ENCODE results near the gene NFYC. TPM values are rescaled to one million over a fixed set of nuclear protein-coding genes. Genes with fewer than 3 reads are reported as not detected.
A peak's percentile ranks its signal among the peaks of the same experiment; 100 is the strongest.

The NFYC gene
- total and polyA plus RNA-seq, 2 of the 8 experiments (the other 6 are each of a cell fraction or from before 2014, with no cell fraction given): 54.1 to 124 TPM

DNA sequence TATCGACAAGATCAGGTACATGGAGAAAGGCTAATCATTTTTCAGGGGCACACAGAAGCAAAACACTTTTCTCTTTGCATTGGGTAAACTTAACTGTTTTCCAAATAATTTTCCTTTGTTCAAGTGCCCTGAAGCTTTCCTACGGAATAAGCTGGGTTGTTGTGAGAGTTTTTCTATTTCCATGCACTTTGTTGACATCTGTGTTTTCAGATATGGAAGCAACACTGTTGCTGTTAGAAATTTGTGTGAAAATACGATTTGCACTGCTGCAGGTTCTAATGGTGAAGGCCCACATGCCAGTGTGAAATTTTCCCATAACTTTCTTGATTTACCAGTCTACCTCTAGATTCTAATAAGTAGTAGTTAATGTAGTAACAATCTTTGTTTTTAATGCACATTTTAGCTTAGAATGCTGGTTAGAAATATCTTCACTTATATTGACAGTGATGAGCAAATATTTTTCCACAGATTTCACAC lies 18.3 kb downstream of the NFYC start:
- no peak overlapping the region for H4K8ac ChIP-seq (ENCODE audit: extremely low read depth, insufficient read depth, low read length)
- no peaks in the 10 kb centered on the region for H3K27me3 ChIP-seq (replicated peaks in 1 of 4; ENCODE audit: control insufficient read depth in 3 of 4, extremely low read depth in 1 of 4, insufficient read depth in 3 of 4, low read length in 3 of 4)
- H3K4me3 ChIP-seq (ENCODE audit: extremely low read depth in 1 of 4, insufficient read depth in 2 of 4, low read depth in 3 of 4, low read length in 4 of 4): peak overlapping the region; percentile 72 to 89 (median 80)
- no peak overlapping the region for H3K56ac ChIP-seq (replicated peaks; ENCODE audit: insufficient read length, low read depth, low read length)
- no peak for FAIRE-seq
- no peak overlapping the region for H3K18ac ChIP-seq (ENCODE audit: extremely low read depth, low read length)
- no peak overlapping the region for H2AFZ ChIP-seq (ENCODE audit: low read length)
- 0 out of 2 replicates have a peak overlapping the region, but pooled peaks have one; percentile 97 for H2BK5ac ChIP-seq (ENCODE audit: low read depth, low read length)
- peak overlapping the region; percentile 17 for H4K5ac ChIP-seq (ENCODE audit: insufficient read length, low read depth, low read length)
- no peaks in the 10 kb centered on the region for H3K9me3 ChIP-seq (ENCODE audit: insufficient read depth in 2 of 2, low read depth in 1 of 2, low read length in 1 of 2)
- H3K4me2 ChIP-seq (ENCODE audit: insufficient read depth in 1 of 2, low read depth in 2 of 2, low read length in 2 of 2): peak overlapping the region; percentile 69 to 87
- peaks cover 0 to 8% (median 5%) of the 10 kb centered on the region in 4 experiments; a peak in 3 of 7 replicates for H3K4me1 ChIP-seq (replicated peaks in 1 of 4; ENCODE audit: control insufficient read depth in 3 of 4, insufficient read depth in 4 of 4, low read length in 3 of 4)
- no peaks in the 10 kb centered on the region for H3K79me1 ChIP-seq (ENCODE audit: low read depth, low read length)
- DNase-seq (ENCODE audit: low read depth in 1 of 2, low spot score in 2 of 2): no peak
- peaks cover 8 to 84% of the 10 kb centered on the region in 2 experiments for H3K79me2 ChIP-seq (ENCODE audit: control insufficient read depth in 1 of 2, insufficient read depth in 2 of 2, low read length in 2 of 2)
- no peak overlapping the region for H2BK20ac ChIP-seq (ENCODE audit: low read length)
- ChIA-PET CTCF (ENCODE audit: partially characterized antibody) (interaction anchor here (1.4 to 2.0 kb wide), 3 partner anchors 9 to 21 kb away, joined by 4 to 5 read pairs (median 5); no protein-coding TSS in a partner anchor), POLR2A (ENCODE audit: partially characterized antibody) (interaction anchor here (0.7 to 17.0 kb wide), 12 partner anchors 9 to 152 kb away, joined by 3 to 293 read pairs (median 6); partner anchors contain the start of genes CITED4, NFYC and RIMS3)
- H3K4ac ChIP-seq (replicated peaks; ENCODE audit: insufficient read length, low read depth, low read length): no peak overlapping the region
- peaks cover 2% of the 10 kb centered on the region for H3K23me2 ChIP-seq (ENCODE audit: low read depth, low read length)
- peaks cover 0 to 8% (median 0%) of the 10 kb centered on the region in 4 experiments; a peak in 2 of 8 replicates for H3K36me3 ChIP-seq (ENCODE audit: control insufficient read depth in 2 of 4, insufficient read depth in 4 of 4, low read length in 3 of 4)
- H3K9ac ChIP-seq (replicated peaks in 1 of 4; ENCODE audit: extremely low read depth in 1 of 4, low read depth in 3 of 4, low read length in 3 of 4): peak overlapping the region; percentile 69 to 94 (median 73)
- H2BK12ac ChIP-seq (ENCODE audit: low read depth, low read length): no peak overlapping the region; the same call in 1 of the 2 replicates
- no peak overlapping the region for H2BK15ac ChIP-seq (ENCODE audit: low read length)
- 7% methylated on average over 3 of the region's 3 CpGs; no CpG with 5 or more reads in 1 of the 2 experiments for WGBS, 2 experiments (ENCODE audit: extremely low coverage in 1 of 2, insufficient coverage in 1 of 2, insufficient read length in 1 of 2, insufficient replicate concordance in 2 of 2, low coverage in 1 of 2, low lambda C conversion rate in 2 of 2, missing lambda C conversion rate in 1 of 2)
- no peak overlapping the region for H3K14ac ChIP-seq (ENCODE audit: insufficient read length)
- no peak overlapping the region for H4K91ac ChIP-seq (replicated peaks; ENCODE audit: insufficient read length, low read length)
- no peaks in the 10 kb centered on the region for H4K20me1 ChIP-seq (replicated peaks in 1 of 2; ENCODE audit: control insufficient read depth in 1 of 2, insufficient read depth in 2 of 2, low read length in 2 of 2)
- no peak overlapping the region for H2AK5ac ChIP-seq (ENCODE audit: low read depth, low read length)
- peak overlapping the region; percentile 82 for H3K27ac ChIP-seq (ENCODE audit: low read depth, low read length)
- no peak overlapping the region for H2BK120ac ChIP-seq (replicated peaks; ENCODE audit: low read depth, low read length)
- no peak overlapping the region for H3K23ac ChIP-seq (ENCODE audit: insufficient read length)
- TF ChIP-seq EZH2 (IDR thresholded peaks at IDR 0.05; ENCODE audit: low read depth, low read length, severe bottlenecking): no peak
- no peak for TF ChIP-seq BACH1 (IDR thresholded peaks at IDR 0.05; ENCODE audit: low read length)
- no peak for TF ChIP-seq KDM5A (IDR thresholded peaks at IDR 0.05; ENCODE audit: low read length)
- TF ChIP-seq TAF1 (IDR thresholded peaks at IDR 0.05; ENCODE audit: low read depth, low read length): no peak
- no peak for TF ChIP-seq FOSL1 (IDR thresholded peaks at IDR 0.05; ENCODE audit: insufficient read depth, low read depth, low read length)
- TF ChIP-seq POU5F1 (IDR thresholded peaks at IDR 0.05; ENCODE audit: low read depth, low read length): no peak
- no peak for TF ChIP-seq EP300 (IDR thresholded peaks at IDR 0.05; ENCODE audit: borderline replicate concordance in 1 of 2, low read depth in 2 of 2, low read length in 2 of 2)
- TF ChIP-seq SIN3A (conservative IDR thresholded peaks at IDR 0.05 in 1 of 2, IDR thresholded peaks at IDR 0.05 in 1 of 2; ENCODE audit: low read depth in 1 of 2, low read length in 2 of 2): no peak
- TF ChIP-seq CBX5 (IDR thresholded peaks at IDR 0.05; ENCODE audit: low read depth, low read length): no peak
- TF ChIP-seq BRCA1 (IDR thresholded peaks at IDR 0.05; ENCODE audit: low read depth, low read length): no peak
- TF ChIP-seq MAFK (IDR thresholded peaks at IDR 0.05; ENCODE audit: low read depth, low read length): no peak
- no peak for TF ChIP-seq GTF2F1 (IDR thresholded peaks at IDR 0.05; ENCODE audit: borderline replicate concordance, low read depth, low read length)
- no peak for TF ChIP-seq KDM4A (IDR thresholded peaks at IDR 0.05; ENCODE audit: low read depth, low read length, severe bottlenecking)
